RCC 7860 (cell line): ENCODE results near the gene NCAM1.
A peak's percentile ranks its signal among the peaks of the same experiment; 100 is the strongest.

Experiments
- DNase-seq: peaks from one replicate; pipeline ENCODE4 v3.0.0-alpha.2; 2015; ENCODE audit warnings: low spot score
- FAIRE-seq: peaks from 2 replicates; lab custom pipeline; 2012; peaks lifted over from hg19 to GRCh38; lab: Jason Lieb, UNC

NCAM1 gene

DNA sequence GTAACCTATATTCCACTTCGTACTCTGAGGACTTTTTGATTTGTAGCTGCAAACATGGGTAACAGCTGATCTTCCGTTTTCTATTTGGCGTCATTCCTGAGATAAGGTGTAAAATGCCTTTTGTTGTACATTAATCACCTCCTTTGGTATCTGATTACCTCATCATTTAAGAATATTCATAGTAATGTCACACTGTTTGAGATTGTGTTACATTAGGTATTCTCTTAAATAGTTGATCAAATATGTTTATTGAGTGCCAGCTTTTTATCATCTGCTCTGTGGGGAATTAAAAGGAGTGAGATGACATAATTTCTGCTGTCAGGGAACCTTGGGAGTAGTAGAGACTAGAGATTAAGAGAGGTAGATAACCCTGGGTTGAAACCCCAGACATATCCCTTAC, 5.9 kb downstream of the NCAM1 start:
- peak; percentile 47 for DNase-seq
- no peak for FAIRE-seq

DNA sequence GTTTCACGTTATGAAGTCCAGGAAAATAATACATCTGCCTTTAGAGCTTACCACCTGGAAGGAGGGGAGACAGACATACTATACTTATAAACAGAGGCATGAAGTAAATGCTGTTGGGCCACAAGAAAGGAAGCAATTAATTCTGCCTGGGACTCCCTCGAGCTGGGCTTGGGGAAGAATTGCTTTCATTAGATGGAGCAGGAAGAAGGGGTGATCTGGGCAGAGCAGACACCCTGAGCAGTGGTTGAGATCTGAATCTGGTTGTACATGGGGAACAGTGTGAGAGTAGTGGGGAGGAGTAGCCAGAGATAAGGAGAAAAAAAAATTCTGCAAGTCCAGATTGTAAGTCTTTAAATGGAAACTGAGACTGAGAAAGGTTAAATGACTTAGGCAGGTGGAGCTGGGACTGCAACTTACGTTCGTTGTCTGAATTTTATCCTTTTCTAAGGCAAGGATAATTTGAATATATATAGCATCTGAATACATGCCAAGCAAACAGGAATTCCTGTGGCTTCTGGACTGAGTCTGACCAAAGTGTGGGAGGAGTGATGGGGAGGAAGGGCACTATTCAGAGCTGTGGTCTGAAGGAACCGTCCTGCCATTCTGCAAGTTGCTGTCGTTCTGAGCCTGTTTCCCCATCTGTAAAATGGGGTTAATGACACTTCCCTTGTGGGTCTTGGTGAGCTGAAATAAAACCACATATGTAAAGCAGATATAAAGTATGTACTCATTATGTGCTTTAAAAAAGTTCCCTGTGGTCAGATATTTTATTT, 7.9 kb downstream of the NCAM1 start:
- DNase-seq = peak; percentile 71
- peak; percentile 84 for FAIRE-seq

DNA sequence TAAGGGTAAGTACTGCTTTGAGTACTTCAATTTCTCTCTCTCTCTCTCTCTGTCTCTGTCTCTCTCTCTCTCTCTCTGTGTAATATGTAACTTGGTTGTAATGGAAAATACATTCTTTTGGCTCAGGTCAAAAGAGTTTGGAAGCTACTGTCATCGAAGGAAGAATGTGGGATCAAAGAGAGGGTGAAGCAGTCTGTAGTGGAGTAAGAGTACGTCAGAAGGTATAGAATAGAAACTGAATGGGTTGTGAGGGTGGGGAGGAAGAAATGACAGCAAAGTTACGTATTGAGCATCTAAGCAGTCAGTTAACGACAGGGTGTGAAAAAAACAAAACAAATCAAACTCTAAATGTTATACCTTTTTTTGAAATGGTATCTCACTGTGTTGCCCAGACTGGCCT, 10.0 kb downstream of the NCAM1 start:
- no peak for FAIRE-seq
- DNase-seq = peak; percentile 58

DNA sequence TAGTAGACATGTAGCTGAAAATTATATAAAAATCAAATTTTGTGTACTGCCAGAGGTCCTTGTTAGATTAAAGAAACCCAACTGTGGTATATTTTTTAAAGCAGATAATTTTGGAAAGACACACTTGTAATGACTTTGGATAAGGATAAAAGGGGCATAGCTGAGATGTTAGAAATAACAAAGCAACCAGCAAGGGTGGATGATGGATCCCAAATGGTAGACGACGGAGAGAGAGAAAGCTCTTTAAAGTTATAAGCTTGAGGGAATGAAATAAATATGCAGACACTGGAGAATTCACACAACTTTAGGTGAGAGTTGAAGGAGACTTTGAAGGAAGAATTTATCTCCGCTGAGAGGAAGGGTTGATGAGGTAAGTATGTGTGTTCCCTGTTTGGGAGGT, 10.6 kb downstream of the NCAM1 start:
- DNase-seq = no peak
- no peak for FAIRE-seq

GRCh38 chr11:112972399-112973145, 11.4 kb downstream of the NCAM1 start:
- peak; percentile 52 for FAIRE-seq
- DNase-seq = peak; percentile 63

GRCh38 chr11:112975051-112975450, 13.8 kb downstream of the NCAM1 start:
- DNase-seq (no peak), FAIRE-seq (no peak)

GRCh38 chr11:112975493-112975892, 14.3 kb downstream of the NCAM1 start:
- FAIRE-seq (no peak), DNase-seq (no peak)

- FAIRE-seq = peak; percentile 44
- DNase-seq = no peak
Measured at GRCh38 chr11:112977755-112978154, 16.5 kb downstream of the NCAM1 start.

- no peak for DNase-seq
- FAIRE-seq = no peak
Measured at GRCh38 chr11:112983887-112984286, 22.7 kb downstream of the NCAM1 start.

DNA sequence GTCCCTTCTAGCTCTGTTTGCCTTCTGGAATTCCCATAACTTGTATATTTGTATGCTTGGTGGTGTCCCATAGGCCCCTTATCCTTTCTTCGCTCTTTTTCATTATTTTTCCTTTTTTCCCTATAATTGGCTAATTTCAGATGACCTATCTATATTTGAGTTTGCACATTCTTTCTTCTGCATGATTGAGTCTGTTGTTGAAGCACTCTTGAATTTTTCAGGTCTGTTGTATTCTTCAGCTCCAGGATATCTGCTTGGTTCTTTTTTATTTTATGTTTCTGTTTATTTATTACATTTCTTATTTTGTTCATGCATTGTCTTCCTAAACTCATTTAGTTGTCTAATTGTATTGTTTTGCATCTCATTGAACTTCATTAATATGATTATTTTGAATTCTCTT, 28.0 kb downstream of the NCAM1 start:
- DNase-seq = no peak
- no peak for FAIRE-seq

DNA sequence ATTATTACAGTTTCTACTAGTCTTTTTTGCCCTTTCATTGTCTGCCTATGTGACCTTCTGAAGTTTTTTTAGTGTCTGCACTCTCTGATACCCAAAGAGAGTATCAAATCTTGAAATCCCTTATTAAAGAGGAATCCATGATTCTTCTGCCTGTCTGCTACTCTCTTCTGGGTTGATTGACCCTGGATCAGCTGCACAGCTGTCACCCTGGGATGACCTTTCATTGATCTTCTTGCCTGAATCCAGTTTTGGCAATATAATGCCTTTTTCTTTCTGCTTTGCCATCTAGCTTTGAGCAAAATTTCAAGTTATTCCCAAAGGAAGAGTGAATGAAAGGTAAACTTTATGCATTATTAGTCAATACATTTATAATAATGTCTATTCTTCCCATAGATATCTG, 32.6 kb downstream of the NCAM1 start:
- DNase-seq (no peak), FAIRE-seq (no peak)

- DNase-seq (no peak), FAIRE-seq (no peak)
Measured at GRCh38 chr11:112995423-112996090, 34.3 kb downstream of the NCAM1 start.

GRCh38 chr11:112996994-112997393, 35.8 kb downstream of the NCAM1 start:
- no peak for DNase-seq
- no peak for FAIRE-seq

- DNase-seq (no peak), FAIRE-seq (no peak)
Measured at GRCh38 chr11:112997857-112998466, 36.7 kb downstream of the NCAM1 start.

- FAIRE-seq = no peak
- DNase-seq = no peak
Measured at GRCh38 chr11:112999520-112999919, 38.3 kb downstream of the NCAM1 start.

GRCh38 chr11:113001709-113002108, 40.5 kb downstream of the NCAM1 start:
- no peak for DNase-seq
- FAIRE-seq = no peak

DNA sequence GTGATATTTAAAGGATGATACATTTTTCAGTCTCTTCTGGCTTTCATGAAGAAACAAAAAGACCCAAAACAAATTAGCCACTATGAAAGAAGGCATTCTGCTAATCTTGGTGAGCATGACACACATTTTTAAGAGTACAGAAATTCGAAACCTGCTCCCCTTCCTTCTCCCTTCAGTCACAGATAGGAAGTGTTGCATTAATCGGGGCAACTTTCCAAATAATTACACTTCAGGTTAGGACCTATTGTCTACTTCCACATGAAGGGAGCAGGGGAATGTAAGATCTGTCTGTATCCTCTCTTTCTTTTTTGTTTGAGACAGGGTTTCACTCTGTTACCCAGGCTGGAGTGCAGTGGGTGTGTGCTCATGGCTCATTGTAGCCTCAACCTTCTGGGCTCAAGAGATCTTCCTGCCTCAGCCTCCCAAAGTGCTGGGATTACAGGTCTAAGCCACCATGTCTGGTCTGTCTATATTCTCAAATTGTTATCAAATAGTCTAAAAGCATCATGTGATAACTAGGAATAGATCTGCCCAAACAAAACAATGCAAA, 45.8 kb downstream of the NCAM1 start:
- FAIRE-seq (no peak), DNase-seq (no peak)

- FAIRE-seq (no peak), DNase-seq (no peak)
Measured at GRCh38 chr11:113014262-113015097, 53.3 kb downstream of the NCAM1 start.

DNA sequence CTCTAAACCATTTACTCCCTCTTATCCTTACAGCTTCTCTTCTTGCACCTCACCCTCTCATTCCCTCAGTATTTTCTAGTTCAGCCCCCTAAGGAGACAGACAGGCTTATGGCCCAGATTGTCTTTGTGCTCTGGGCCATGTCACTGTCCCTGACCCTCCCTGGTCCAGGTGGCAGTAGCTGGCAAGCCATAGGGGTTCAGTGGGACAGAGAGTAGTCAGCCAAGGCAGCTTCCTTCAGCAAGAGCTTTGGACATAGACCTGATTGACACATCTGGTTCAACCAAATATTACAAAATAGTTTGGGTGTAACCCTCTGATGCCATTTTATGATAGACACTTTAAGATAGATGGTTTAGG, 53.9 kb downstream of the NCAM1 start:
- FAIRE-seq = no peak
- no peak for DNase-seq

GRCh38 chr11:113016905-113017304, 55.7 kb downstream of the NCAM1 start:
- DNase-seq (no peak), FAIRE-seq (no peak)
